Testis (tissue), 2 donors: ENCODE results near the gene LRRC4C.

Experiments used
- POLR2A ChIP-seq: fragments of 450-650 bp; IDR thresholded peaks from one replicate; pipeline ENCODE4 v1.6.1; 2017; ENCODE audit warnings: antibody characterized with exemption, mild to moderate bottlenecking, moderate library complexity
- TF ChIP-seq, protein P1 (sequence below), 3 experiments: fragments of 450-650 bp in 2 of 3; fragments of 200-600 bp in 1 of 3; sonication (generic) in 1 of 3; IDR thresholded peaks; one replicate each; pipeline ENCODE4 v1.5.1; 2016 to 2019; ENCODE audit warnings: antibody characterized with exemption in 3 of 3, mild to moderate bottlenecking in 2 of 3, moderate library complexity in 1 of 3

DNA sequence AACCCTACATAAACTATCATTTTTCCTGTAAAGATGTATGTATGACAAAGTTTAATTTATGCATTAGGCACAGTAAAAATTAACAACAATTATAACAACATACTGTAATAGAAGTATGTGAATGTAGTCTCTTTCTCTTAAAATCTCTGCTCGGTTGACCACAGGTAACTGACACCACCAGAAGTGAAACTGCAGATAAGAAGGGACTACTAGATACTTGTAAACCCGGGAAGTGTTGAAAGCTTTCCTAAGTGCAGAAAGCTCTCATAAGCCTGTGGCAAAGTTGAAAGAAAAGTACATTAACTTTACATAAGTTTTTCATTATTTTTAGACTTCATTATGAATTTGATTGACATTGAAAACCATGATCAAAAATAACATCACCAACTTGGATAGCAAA is 1173.3 kb downstream of the LRRC4C start:
- TF ChIP-seq, protein P1, sequence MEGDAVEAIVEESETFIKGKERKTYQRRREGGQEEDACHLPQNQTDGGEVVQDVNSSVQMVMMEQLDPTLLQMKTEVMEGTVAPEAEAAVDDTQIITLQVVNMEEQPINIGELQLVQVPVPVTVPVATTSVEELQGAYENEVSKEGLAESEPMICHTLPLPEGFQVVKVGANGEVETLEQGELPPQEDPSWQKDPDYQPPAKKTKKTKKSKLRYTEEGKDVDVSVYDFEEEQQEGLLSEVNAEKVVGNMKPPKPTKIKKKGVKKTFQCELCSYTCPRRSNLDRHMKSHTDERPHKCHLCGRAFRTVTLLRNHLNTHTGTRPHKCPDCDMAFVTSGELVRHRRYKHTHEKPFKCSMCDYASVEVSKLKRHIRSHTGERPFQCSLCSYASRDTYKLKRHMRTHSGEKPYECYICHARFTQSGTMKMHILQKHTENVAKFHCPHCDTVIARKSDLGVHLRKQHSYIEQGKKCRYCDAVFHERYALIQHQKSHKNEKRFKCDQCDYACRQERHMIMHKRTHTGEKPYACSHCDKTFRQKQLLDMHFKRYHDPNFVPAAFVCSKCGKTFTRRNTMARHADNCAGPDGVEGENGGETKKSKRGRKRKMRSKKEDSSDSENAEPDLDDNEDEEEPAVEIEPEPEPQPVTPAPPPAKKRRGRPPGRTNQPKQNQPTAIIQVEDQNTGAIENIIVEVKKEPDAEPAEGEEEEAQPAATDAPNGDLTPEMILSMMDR (IDR thresholded peaks at IDR 0.05): no peak
- TF ChIP-seq POLR2A: no peak
